Epidermal melanocyte (primary cell): Measurements from ENCODE around the gene ATG10.
"Not testable (repeated sequence)": the region's sequence is repeated elsewhere in the genome, so short reads cannot be mapped to it uniquely, and the experiment has no call there.

Experiments used
- DNase-seq: peaks from one replicate; pipeline ENCODE4 v3.0.0; 2011; ENCODE audit warnings: low spot score; ENCODE audit not compliant: insufficient read length

The ATG10 gene

DNA sequence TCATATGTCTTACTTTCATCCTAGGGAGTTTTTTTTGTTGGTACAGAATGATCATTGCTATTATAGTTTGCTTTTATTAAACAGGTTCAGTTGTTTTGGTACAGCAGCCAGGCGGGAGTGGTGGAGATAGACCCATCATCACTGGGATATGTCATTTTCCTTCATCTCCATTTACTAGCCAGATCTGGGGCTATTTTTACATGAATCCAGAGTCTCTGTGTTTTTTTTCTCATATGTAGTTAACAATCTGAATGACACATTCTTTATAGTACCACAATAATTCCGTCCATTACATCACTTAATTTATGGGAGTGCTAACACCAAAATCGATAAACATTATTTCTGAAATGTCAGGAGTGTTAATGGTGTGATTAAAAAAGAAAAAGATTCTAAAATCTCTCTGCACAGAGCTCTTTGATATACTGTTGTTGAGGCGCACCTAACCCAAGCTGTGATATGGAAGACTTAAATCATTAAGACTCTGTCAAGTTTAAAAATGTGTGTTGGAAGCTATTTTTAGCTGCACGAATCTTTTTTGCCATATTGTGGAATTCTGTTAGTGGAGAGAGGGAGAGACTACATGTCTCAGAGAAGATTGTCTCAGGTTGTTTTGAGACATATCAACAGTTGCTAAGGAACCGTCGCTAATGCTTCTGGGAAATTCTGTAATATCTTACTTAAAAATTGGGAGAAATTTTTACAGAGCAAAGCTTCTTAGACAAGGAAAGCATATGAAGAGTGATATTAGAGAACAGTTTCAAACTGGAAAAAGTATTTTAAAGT lies 246.7 kb downstream of the ATG10 start:
- no peak for DNase-seq

DNA sequence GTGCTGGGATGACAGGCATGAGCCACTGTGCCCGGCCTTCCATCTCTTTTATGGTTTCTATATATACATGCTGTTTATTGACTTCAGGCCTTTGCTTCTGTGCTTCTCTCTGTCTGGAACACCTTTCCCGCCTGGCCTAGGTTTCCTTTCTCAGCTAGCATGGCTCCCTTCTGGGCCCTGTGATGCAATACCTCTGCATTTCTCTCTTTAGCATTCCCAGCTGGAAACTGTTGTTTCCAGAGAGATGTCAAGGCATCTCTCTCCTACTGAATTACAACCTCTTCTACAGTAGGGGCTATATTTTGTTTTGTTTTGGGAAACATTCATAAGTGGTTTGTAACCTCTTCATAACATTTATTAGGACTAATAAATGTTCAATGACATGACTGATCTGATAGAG lies 249.2 kb downstream of the ATG10 start:
- DNase-seq = no peak

GRCh38 chr5:82222597-82223574 lies 251.1 kb downstream of the ATG10 start:
- no peak for DNase-seq

DNA sequence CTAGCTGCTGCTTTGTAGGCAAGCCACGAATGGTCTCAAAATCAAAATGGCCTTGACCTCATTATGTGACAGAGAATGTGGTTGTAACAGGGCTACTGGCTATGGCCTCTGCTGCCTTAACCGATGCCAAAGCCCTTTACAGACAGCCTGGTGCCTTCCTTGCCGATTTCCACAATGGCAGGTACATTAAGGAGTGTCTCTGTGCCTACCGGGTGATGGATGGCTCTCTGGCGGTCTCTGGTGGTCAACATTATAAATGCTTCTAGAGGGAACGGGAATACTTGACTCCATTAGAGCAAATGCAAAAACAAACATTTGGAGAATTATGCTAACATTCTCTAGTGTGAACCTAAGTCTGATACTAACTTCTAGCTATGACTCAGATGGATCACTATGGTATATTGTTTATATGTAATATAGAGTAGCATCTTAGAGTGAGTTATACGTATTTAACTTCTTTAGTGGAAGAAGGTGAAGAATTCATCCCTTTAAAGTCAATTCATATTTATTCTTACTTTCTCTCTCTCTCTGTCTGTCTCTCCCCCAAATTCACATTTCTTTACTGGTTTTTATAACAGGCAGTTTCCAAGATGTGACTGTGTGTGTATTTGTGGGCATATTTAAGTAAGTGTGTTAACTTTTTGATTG lies 253.8 kb downstream of the ATG10 start:
- peak; percentile 37 for DNase-seq

DNA sequence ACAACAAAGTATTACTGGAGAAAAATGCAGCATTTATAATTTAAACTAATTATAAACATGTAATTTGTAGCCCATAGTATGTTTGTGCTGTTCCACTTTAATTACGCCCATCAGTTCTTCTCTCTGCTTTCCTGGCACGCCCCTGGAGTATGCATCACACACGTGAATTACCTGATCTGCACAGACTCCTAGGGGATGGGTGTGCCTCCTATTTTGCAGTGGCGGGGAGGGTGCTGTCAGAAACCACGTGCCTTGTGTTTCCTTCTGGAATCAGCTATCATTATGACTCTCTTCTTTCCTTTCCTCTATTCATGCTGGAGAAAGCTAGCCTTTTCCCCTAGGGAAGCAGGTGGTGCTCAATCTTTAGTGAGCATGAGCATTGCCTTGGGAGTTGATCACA lies 263.1 kb downstream of the ATG10 start:
- DNase-seq = no peak

- no peak for DNase-seq
Measured at GRCh38 chr5:82244151-82244550, 272.3 kb downstream of the ATG10 start.

DNA sequence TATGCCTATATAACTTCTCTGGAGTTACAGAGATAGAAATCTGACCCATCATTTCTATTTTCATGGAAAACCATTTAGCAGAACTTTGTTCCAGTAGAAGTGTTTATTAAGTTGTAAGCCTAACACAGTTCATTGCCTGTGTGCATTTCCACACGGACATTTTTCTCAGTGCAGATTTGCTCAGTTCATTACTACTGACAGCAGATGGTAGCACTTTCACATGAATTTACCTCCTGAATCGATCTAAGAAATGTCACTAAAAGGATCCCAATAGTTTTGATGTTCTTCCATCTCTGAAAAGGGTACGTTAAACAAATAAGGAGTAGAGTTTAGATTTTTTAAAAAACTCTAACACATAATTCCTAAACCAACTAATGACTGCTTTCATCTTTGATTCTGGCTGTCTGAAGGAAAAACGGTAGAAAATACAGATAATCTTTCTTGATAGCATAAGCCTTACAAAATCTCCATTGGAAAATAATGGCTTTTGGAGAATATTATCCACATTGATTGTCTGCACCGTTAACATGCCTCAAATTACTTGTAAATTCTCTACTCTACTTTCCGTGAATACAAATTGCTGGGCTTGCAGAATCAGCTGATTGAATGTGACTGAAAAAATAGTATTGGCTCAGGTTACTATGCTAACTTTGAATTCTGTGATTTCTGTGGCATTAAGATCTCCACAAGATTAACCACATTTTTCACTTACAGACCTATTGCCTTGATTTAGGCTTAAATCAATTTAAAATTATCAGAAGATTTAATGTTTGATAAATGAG lies 273.2 kb downstream of the ATG10 start:
- DNase-seq = no peak

DNA sequence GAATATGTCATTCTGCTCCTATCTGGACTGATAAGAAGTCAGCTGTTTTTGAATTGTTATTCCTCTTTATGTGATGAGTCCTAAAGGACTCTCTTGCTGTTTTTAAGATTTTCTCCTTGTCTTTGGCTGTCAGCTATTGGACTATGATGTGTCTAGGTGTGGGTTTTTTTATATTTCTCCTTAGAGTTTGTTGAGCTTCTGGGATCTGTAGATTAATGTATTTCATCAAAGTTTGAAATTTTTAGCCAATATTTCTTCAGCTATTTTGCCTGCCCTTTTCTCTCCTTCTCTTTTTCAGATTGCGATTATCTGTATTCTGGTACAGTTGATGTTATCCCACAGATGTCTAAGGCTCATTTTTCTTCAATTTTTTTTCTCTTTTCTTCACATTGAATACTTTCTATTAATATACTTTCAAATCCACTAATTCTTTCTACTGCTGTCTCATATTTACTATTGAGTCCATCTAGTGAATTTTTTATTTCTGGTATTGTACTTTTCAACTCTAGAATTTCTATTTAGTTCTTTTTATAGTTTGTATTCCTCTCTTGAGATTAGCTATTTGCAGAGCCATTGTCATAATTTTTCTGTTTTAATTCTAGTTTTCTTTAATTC lies 275.2 kb downstream of the ATG10 start:
- DNase-seq = no peak

DNA sequence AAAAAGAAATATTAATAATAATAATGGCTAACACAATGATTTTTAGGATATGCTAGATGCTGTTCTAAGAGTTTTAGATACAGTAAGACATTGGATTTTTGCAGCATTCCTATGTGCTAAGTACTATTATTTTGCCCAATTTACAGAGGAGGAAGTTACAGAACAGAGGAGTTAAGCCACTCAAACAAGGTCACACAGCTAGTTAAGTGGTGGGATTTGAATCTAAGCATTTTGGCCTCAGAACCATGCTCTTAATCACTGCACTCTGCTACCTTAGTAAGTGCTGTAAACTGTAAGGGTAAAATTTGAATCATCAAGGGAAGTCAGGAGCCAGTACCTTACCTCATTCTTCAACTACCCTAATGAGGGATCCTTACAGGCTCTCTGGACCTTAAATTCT lies 280.9 kb downstream of the ATG10 start:
- DNase-seq = no peak

GRCh38 chr5:82255844-82256243 lies 284.0 kb downstream of the ATG10 start:
- no peak for DNase-seq

DNA sequence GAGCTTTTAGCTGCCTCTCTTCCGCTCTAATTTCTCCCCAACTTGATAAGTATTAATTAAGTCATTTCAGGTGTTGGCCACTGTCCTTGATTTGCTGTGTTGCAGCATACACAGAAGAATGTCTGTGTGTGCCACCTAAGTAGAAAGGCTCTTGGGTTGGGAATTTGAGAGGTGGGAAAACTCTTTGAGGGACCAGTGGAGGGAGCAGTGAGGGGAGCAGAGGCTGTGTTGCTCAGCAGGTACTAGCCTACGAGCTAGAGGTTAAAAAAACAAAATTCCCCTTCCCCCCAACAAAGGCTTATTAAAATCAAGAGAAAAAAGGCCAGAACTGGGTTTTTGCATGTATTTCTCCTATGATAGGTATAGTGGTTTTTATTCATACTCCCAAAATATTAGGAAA lies 285.4 kb downstream of the ATG10 start:
- DNase-seq = no peak

GRCh38 chr5:82257729-82258128 lies 285.9 kb downstream of the ATG10 start:
- no peak for DNase-seq

GRCh38 chr5:82259172-82259800 lies 287.5 kb downstream of the ATG10 start:
- peak; percentile 25 for DNase-seq

DNA sequence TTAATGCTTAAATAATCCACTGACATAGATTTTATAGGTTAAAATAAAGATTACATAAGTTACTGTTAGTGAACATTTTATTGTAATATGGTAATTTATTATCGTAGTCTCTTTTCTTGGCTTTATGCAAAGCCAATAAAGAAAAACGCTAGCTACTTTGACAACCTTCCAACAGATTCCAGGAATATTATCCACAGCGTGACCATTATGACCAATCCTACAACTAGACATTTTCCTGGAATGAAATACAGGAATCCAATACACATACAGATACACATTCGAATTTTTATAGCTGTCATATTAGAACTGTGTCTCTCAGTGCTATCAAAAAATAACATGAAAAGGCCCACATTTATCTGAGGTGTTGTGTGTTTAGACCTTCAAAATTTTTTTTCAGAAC lies 293.2 kb downstream of the ATG10 start:
- no peak for DNase-seq

GRCh38 chr5:82267297-82267933 lies 295.6 kb downstream of the ATG10 start:
- not testable (repeated sequence) for DNase-seq

GRCh38 chr5:82269363-82269762 lies 297.5 kb downstream of the ATG10 start:
- not testable (repeated sequence) for DNase-seq

DNA sequence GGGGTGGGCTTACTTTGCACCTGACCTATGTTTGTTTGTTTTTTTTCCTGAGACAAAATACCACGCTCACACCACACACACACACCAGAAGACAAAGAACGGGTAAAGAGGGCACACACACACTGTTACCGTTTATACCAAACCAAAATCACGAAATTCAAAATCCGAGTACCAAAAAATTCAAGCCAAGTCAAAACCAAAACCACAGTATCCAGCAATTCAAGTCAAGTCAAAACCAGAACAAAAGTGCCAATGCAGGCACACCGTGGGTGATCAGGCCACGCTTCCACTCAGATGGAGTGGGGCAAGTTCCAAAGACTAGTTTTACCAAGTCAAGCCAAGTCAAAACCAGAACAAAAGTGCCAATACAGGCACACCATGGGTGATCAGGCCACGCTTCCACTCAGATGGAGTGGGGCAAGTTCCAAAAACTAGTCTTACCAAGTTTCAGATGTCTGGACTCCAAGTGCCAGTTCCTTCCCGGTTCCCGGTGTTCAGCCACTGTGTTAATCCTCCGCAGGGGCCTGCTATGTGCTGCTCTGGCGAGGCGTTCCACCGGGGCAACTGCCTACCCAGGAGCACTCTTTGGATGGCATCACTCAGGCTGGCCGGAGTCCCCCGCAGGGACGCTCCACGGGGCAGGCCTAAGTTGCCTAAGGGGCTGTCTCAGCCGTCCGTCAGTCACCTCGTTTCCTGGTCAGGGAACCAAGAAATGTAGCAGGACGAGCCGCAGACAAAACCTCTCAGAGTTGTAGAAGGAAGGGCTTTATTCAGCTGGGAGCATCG lies 300.9 kb downstream of the ATG10 start:
- DNase-seq = not testable (repeated sequence)

DNA sequence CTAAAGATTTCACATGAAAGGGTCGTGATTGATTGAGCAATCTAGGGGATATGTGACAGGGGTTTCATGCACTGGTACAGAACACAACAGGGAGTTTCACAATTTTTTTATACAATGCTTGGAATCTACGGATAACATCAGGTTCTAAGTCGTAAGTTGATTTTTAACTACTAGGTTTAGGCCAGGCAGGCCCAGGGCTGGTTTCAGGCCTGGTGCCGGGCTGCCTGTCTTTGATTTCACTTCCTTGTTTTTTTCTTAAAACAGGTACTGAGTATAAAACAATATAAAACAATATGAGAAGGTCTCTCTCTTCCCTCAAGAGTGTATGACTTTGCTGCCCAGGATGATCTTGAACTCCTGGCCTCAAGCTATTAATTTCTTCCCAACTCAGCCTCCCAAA lies 301.6 kb downstream of the ATG10 start:
- not testable (repeated sequence) for DNase-seq
